Natural killer cell (primary cell): Measurements from ENCODE around the gene MLXIP. TPM values are rescaled to one million over a fixed set of nuclear protein-coding genes. Genes with fewer than 3 reads are reported as not detected.

Experiments used
- ATAC-seq, 3 donors: fragments of 150-1000 bp in 2 of 3; fragments of 200-7000 bp in 1 of 3; cut with Tn5 transposase; 1 replicate in 1 of 3; 2 replicates in 2 of 3; pipeline ENCODE4 v1.10.0; 2021; ENCODE audit warnings: mild to moderate bottlenecking in 2 of 3, moderate library complexity in 2 of 3
- DNase-seq, 2 donors: peaks; one replicate each; pipeline versions ENCODE4 v3.0.0 to v3.0.0-alpha.2; 2013 to 2021; ENCODE audit warnings: mixed read lengths in 1 of 2
- H3K27ac ChIP-seq: one replicate; pipeline ENCODE4 v1.5.1; 2013; ENCODE audit warnings: mild to moderate bottlenecking, low read length
- H3K27me3 ChIP-seq: one replicate; pipeline ENCODE4 v1.6.1; 2013; ENCODE audit warnings: low read length; ENCODE audit not compliant: control insufficient read depth, insufficient read depth
- H3K36me3 ChIP-seq: one replicate; pipeline ENCODE4 v1.6.1; 2013; ENCODE audit warnings: low read length; ENCODE audit not compliant: control insufficient read depth, insufficient read depth
- H3K4me1 ChIP-seq: one replicate; pipeline ENCODE4 v1.6.1; 2013; ENCODE audit warnings: low read length; ENCODE audit not compliant: control insufficient read depth, insufficient read depth
- H3K4me3 ChIP-seq: one replicate; pipeline ENCODE4 v1.5.1; 2013; ENCODE audit warnings: low read length
- H3K9me3 ChIP-seq: one replicate; pipeline ENCODE4 v1.6.1; 2013; ENCODE audit warnings: low read length; ENCODE audit not compliant: control insufficient read depth, insufficient read depth
- H3K27ac Mint-ChIP-seq, 2 donors: one replicate each; pipeline ENCODE4 v1.8.0; 2022; ENCODE audit warnings: mild to moderate bottlenecking in 2 of 2, mixed read lengths in 2 of 2, moderate library complexity in 1 of 2
- H3K27me3 Mint-ChIP-seq, 2 donors: one replicate each; pipeline ENCODE4 v1.8.0; 2022; ENCODE audit warnings: low read depth in 2 of 2, mixed read lengths in 2 of 2
- H3K36me3 Mint-ChIP-seq: one replicate; pipeline ENCODE4 v1.8.0; 2022; ENCODE audit warnings: mixed read lengths
- H3K4me1 Mint-ChIP-seq, 2 donors: one replicate each; pipeline ENCODE4 v1.8.0; 2022; ENCODE audit warnings: mixed read lengths in 2 of 2
- H3K4me3 Mint-ChIP-seq: one replicate; pipeline ENCODE4 v1.8.0; 2022; ENCODE audit warnings: mild to moderate bottlenecking, moderate library complexity, mixed read lengths
- H3K9me3 Mint-ChIP-seq, 2 donors: one replicate each; pipeline ENCODE4 v1.8.0; 2022; ENCODE audit warnings: mixed read lengths in 2 of 2
- WGBS: methylation state at CpG from one replicate; pipeline ENCODE4 v1.1.7; 2013; ENCODE audit warnings: missing lambda C conversion rate; ENCODE audit not compliant: insufficient coverage; 5-methylcytosine and 5-hydroxymethylcytosine counted together
- intact Hi-C: fragments of 100-400 bp; cut with micrococcal nuclease; formaldehyde crosslinking; loops from one replicate; pipeline ENCODE4 v1.14.2; 2022
- total RNA-seq, 4 donors: library from RNA; stranded (reverse); fragments of 120-200 nt in 1 of 4; gene quantifications; one replicate each; pipeline versions ENCODE4 v1.2.3 to v1.2.4, GENCODE V29; 2013 to 2022
- TF ChIP-seq, protein P1 (sequence below): fragments of 200-600 bp; IDR thresholded peaks from one replicate; pipeline ENCODE4 v1.8.0; 2022; ENCODE audit warnings: antibody characterized with exemption

Gene MLXIP
- total RNA-seq, 3 donors from 2014 or later (not counting 1 experiment from before 2014, with no cell fraction given) = 83.8 to 92.4 (median 86.1) TPM

DNA sequence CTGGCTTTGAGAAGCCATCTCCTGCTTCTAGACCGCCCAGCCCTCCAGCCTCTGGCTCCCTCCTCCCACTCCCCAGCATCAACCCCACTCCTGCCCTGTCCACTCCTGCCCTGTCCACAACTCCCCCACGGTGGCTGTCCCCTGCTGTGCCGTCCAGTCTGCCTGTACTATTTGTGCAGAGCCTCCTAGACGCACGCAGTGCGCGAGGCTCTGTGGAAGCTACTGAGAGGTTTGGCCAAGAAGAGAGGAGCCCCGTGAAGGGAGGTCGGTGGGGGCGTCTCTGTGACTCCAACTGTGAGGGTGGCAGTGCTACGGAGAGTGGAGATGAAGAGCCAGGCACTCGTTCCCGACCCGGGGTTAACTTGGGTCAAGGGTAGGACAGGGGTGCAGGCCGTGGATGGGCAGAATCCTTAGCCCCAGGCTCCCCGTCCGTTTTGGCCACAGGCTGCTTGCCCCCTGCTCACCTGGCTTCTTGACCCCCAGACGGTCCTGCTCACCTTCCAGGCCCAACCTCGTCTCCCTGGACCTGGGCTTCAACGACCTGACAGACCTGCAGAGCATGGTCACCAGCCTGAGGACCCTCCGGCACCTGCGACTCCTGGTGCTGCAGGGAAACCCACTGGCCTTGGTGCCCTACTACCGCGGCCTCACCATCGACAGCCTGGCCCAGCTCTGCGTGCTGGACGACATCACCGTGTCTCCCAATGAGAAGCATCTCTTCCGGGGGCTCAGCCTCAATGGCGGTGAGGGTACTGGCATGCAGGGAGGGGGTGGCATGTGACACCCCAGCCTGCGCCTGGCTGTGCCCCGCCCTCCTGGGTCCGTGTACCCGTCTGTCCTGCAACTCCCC, 111.3 kb downstream of the MLXIP start:
- Mint-ChIP-seq H3K36me3 (no peaks in the 10 kb centered on the region), H3K4me1 (peaks cover 12 to 13% of the 10 kb centered on the region in 2 donors), H3K27me3 (no peaks in the 10 kb centered on the region), H3K27ac (no peak overlapping the region), H3K9me3 (no peaks in the 10 kb centered on the region), H3K4me3 (no peak overlapping the region)
- ATAC-seq = no peak
- intact Hi-C loops = no loop called here
- TF ChIP-seq, protein P1, sequence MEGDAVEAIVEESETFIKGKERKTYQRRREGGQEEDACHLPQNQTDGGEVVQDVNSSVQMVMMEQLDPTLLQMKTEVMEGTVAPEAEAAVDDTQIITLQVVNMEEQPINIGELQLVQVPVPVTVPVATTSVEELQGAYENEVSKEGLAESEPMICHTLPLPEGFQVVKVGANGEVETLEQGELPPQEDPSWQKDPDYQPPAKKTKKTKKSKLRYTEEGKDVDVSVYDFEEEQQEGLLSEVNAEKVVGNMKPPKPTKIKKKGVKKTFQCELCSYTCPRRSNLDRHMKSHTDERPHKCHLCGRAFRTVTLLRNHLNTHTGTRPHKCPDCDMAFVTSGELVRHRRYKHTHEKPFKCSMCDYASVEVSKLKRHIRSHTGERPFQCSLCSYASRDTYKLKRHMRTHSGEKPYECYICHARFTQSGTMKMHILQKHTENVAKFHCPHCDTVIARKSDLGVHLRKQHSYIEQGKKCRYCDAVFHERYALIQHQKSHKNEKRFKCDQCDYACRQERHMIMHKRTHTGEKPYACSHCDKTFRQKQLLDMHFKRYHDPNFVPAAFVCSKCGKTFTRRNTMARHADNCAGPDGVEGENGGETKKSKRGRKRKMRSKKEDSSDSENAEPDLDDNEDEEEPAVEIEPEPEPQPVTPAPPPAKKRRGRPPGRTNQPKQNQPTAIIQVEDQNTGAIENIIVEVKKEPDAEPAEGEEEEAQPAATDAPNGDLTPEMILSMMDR = no peak
- WGBS = 94% methylated on average over 34 of the region's 34 CpGs
- Histone ChIP-seq H3K27ac (no peak overlapping the region), H3K4me1 (peaks cover 11% of the 10 kb centered on the region), H3K9me3 (no peaks in the 10 kb centered on the region), H3K27me3 (no peaks in the 10 kb centered on the region), H3K4me3 (no peak overlapping the region), H3K36me3 (no peaks in the 10 kb centered on the region)
- no peak for DNase-seq

DNA sequence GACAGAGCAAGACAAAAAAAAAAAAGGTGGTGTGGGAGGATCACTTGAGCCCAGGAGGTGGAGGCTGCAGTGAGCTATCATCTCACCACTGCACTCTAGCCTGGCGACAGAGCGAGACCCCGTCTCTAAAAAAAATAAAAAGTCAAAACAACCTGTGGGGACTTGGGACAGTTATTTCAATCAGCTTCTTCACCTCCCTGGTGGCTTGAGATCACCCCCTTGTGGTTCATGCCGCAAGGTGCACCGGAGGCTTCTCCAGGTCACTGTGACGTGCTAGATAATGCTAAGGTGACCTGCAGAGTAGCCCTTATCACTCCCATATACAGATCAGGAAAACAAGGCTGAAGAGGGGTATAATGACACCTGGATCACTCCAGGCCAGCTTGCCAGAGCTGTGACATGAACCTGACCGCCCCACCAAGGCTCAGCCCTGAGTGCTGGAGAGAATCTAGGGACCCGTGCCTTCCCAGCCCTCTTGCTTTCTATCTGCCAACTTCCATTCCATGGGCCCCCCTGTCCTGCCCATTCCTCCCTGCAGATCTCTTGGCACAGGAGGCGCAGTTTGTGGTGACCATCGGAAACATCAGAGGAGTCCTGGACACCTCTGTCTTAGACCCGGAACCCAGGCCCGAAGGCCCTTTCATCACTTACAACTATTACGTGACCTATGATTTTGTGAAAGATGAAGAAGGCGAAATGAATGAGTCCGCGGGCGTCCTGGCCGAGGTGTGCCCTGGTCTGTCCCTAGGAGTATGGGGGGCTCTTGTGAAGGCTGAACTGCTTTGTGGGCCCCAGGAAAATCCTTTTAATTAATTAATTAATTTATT, 112.5 kb downstream of the MLXIP start:
- Histone ChIP-seq H3K4me1 (peaks cover 3% of the 10 kb centered on the region), H3K4me3 (no peak overlapping the region), H3K36me3 (no peaks in the 10 kb centered on the region), H3K27ac (no peak overlapping the region), H3K9me3 (no peaks in the 10 kb centered on the region), H3K27me3 (no peaks in the 10 kb centered on the region)
- Mint-ChIP-seq H3K4me3 (no peak overlapping the region), H3K27me3 (no peaks in the 10 kb centered on the region), H3K36me3 (no peaks in the 10 kb centered on the region), H3K4me1 (peaks cover 5 to 8% of the 10 kb centered on the region in 2 donors), H3K9me3 (no peaks in the 10 kb centered on the region), H3K27ac (no peak overlapping the region)
- DNase-seq = peak; percentile 68 to 79
- TF ChIP-seq, protein P1 = peak; percentile 77
- 66% methylated on average over 16 of the region's 18 CpGs for WGBS
- intact Hi-C loops = loop anchor here (1.0 kb wide), 2 partner anchors 60 to 137 kb away; no protein-coding TSS in a partner anchor
- ATAC-seq = peak; percentile 90 to 99 (median 95)

DNA sequence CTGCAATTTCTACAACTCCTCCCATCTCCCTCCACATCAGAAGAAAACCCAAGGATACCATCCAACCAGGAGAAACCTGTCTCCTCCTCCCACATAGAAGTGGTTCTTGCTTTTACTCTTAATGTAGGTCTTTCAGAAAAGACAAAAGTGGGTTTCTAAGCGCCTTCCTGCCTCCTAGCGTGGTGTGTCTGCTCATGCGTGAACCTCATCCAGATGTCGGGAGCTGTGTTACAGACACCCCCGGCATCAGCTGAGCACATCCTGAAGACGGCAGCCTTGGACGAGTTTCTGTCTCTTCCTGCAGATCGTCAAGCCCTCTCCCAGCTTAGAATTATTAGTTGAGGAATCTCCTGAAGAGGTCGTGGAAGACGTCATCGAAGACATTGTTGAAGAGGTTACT, 113.9 kb downstream of the MLXIP start:
- H3K4me3 ChIP-seq = no peak overlapping the region
- peaks cover 3% of the 10 kb centered on the region for H3K4me1 ChIP-seq
- H3K27ac Mint-ChIP-seq = no peak overlapping the region
- intact Hi-C loops = no loop called here
- H3K4me3 Mint-ChIP-seq = no peak overlapping the region
- H3K36me3 ChIP-seq = no peaks in the 10 kb centered on the region
- whole genome bisulfite sequencing = 90% methylated on average over 11 of the region's 11 CpGs
- no peaks in the 10 kb centered on the region for H3K27me3 Mint-ChIP-seq
- H3K4me1 Mint-ChIP-seq = peaks cover 8 to 11% of the 10 kb centered on the region in 2 donors
- no peak overlapping the region for H3K27ac ChIP-seq
- H3K9me3 Mint-ChIP-seq = no peaks in the 10 kb centered on the region
- H3K9me3 ChIP-seq = no peaks in the 10 kb centered on the region
- no peaks in the 10 kb centered on the region for H3K36me3 Mint-ChIP-seq
- no peak for ATAC-seq
- no peaks in the 10 kb centered on the region for H3K27me3 ChIP-seq
- DNase-seq = no peak
- TF ChIP-seq, protein P1 = no peak
